Upper lobe of left lung (tissue), 6 donors: Measurements from ENCODE around the gene MARK4. TPM values are rescaled to one million over a fixed set of nuclear protein-coding genes. Genes with fewer than 3 reads are reported as not detected.
A peak's percentile ranks its signal among the peaks of the same experiment; 100 is the strongest.

ENCODE experiments used
- ATAC-seq, 2 donors: fragments of 200-7000 bp; cut with Tn5 transposase; one replicate each; pipeline ENCODE4 v1.9.1; 2022; ENCODE audit warnings: mild to moderate bottlenecking in 2 of 2, moderate library complexity in 2 of 2; ENCODE audit not compliant: low FRiP score in 2 of 2
- DNase-seq, 2 donors: peaks; one replicate each; pipeline ENCODE4 v3.0.0-alpha.2; 2019 to 2020
- H3K27ac ChIP-seq, 4 donors: fragments of 200-600 bp; sonication (generic); one replicate each; pipeline ENCODE4 v1.5.1; 2016 to 2019
- H3K27me3 ChIP-seq, 4 donors: fragments of 200-600 bp; sonication (generic); one replicate each; pipeline ENCODE4 v1.5.1; 2017 to 2019
- H3K36me3 ChIP-seq, 4 donors: fragments of 200-600 bp; sonication (generic); one replicate each; pipeline ENCODE4 v1.5.1; 2016 to 2019
- H3K4me1 ChIP-seq, 4 donors: fragments of 200-600 bp; sonication (generic); one replicate each; pipeline ENCODE4 v1.5.1; 2018 to 2019
- H3K4me3 ChIP-seq, 4 donors: fragments of 200-600 bp; sonication (generic); one replicate each; pipeline ENCODE4 v1.5.1; 2017 to 2019; ENCODE audit warnings: mild to moderate bottlenecking in 2 of 4, moderate library complexity in 1 of 4
- H3K9me3 ChIP-seq, 4 donors: fragments of 200-600 bp; sonication (generic); one replicate each; pipeline ENCODE4 v1.5.1; 2018 to 2019
- EP300 ChIP-seq, 4 donors: sonication (generic); formaldehyde crosslinking; IDR thresholded peaks; one replicate each; pipeline ENCODE4 v1.5.1; 2017; ENCODE audit warnings: antibody characterized with exemption in 4 of 4, control low read depth in 2 of 4
- POLR2A ChIP-seq, 4 donors: fragments of 450-650 bp; IDR thresholded peaks; one replicate each; pipeline ENCODE4 v1.5.1; 2016 to 2017; ENCODE audit warnings: antibody characterized with exemption in 4 of 4, mild to moderate bottlenecking in 2 of 4
- POLR2AphosphoS5 ChIP-seq, 2 donors: sonication (generic); formaldehyde crosslinking; IDR thresholded peaks; one replicate each; pipeline ENCODE4 v1.5.1; 2017; ENCODE audit warnings: antibody characterized with exemption in 2 of 2
- WGBS, 2 donors: methylation state at CpG; one replicate each; pipeline ENCODE4 v1.1.5; 2017 to 2018; 5-methylcytosine and 5-hydroxymethylcytosine counted together
- total RNA-seq, 6 donors: library from RNA; depleted of rRNA in 4 of 6; stranded (reverse); fragments of >200 nt in 4 of 6; gene quantifications; one replicate each; pipeline versions ENCODE4 v1.1.0 to v1.2.1, GENCODE V29; 2016 to 2021
- TF ChIP-seq, protein P1 (sequence below), 6 experiments: fragments of 450-650 bp in 4 of 6; fragments of 200-600 bp in 2 of 6; sonication (generic) in 2 of 6; IDR thresholded peaks; one replicate each; pipeline ENCODE4 v1.5.1; 2016 to 2019; ENCODE audit warnings: antibody characterized with exemption in 6 of 6
- donor health status: DM: no; HTN: no; CAD: no; lungs with moderate emphysema.
- donor health status: DM: no; HTN: yes; CAD: no; lungs with severe emphysema.

MARK4 gene
- total RNA-seq, 6 donors from 2014 or later, result 14.6 to 59.3 (median 35.6) TPM

- H3K9me3 ChIP-seq, result no peaks in the 10 kb centered on the region
- peaks cover 0 to 11% (median 1%) of the 10 kb centered on the region in 4 donors for H3K4me1 ChIP-seq
- no peak overlapping the region for H3K4me3 ChIP-seq
- H3K27me3 ChIP-seq, result no peaks in the 10 kb centered on the region
- H3K27ac ChIP-seq, result no peak overlapping the region
- DNase-seq (no peak), ATAC-seq (peak in 1 of 2 donors; percentile 56)
- TF ChIP-seq, protein P1, sequence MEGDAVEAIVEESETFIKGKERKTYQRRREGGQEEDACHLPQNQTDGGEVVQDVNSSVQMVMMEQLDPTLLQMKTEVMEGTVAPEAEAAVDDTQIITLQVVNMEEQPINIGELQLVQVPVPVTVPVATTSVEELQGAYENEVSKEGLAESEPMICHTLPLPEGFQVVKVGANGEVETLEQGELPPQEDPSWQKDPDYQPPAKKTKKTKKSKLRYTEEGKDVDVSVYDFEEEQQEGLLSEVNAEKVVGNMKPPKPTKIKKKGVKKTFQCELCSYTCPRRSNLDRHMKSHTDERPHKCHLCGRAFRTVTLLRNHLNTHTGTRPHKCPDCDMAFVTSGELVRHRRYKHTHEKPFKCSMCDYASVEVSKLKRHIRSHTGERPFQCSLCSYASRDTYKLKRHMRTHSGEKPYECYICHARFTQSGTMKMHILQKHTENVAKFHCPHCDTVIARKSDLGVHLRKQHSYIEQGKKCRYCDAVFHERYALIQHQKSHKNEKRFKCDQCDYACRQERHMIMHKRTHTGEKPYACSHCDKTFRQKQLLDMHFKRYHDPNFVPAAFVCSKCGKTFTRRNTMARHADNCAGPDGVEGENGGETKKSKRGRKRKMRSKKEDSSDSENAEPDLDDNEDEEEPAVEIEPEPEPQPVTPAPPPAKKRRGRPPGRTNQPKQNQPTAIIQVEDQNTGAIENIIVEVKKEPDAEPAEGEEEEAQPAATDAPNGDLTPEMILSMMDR (IDR thresholded peaks at IDR 0.05), result no peak
- TF ChIP-seq EP300 (IDR thresholded peaks at IDR 0.05) (no peak), POLR2A (IDR thresholded peaks at IDR 0.05) (no peak), POLR2AphosphoS5 (IDR thresholded peaks at IDR 0.05) (no peak)
- 78 to 79% methylated on average over 7 of the region's 7 CpGs for WGBS, 2 donors
- H3K36me3 ChIP-seq, result peaks cover 9 to 74% (median 48%) of the 10 kb centered on the region in 4 donors
Observed at GRCh38 chr19:45271735-45272108, 20.7 kb downstream of the MARK4 start.

DNA sequence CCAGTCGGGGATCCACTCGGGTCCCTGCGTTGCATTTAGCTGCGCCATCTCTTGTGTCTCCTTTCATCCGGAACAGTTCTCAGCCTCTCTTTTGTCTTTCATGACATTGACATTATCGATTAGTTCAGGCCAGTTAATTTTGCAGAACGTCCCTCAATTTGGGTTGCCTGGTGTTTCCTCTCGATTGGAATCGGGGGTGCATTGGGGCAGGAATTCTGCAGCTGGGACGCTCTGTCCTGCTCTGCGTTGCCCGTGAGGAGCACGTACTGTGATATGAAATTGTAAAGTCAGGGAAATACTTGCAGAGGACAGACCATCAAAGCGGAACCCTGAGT lies 22.4 kb downstream of the MARK4 start:
- TF ChIP-seq, protein P1 (IDR thresholded peaks at IDR 0.05), result no peak
- TF ChIP-seq POLR2A (IDR thresholded peaks at IDR 0.05), result no peak
- no peak for TF ChIP-seq POLR2AphosphoS5 (IDR thresholded peaks at IDR 0.05)
- no peak for TF ChIP-seq EP300 (IDR thresholded peaks at IDR 0.05)
- no peak for ATAC-seq
- H3K4me1 ChIP-seq, result peaks cover 0 to 11% (median 1%) of the 10 kb centered on the region in 4 donors
- H3K4me3 ChIP-seq, result no peak overlapping the region
- H3K36me3 ChIP-seq, result peaks cover 13 to 75% (median 51%) of the 10 kb centered on the region in 4 donors
- no peak for DNase-seq
- WGBS, 2 donors, result 68 to 71% methylated on average over 12 to 14 of the region's 14 CpGs
- no peak overlapping the region for H3K27ac ChIP-seq
- H3K27me3 ChIP-seq, result no peaks in the 10 kb centered on the region
- H3K9me3 ChIP-seq, result no peaks in the 10 kb centered on the region

GRCh38 chr19:45275370-45275971 lies 24.4 kb downstream of the MARK4 start:
- TF ChIP-seq EP300 (IDR thresholded peaks at IDR 0.05) (no peak), POLR2AphosphoS5 (IDR thresholded peaks at IDR 0.05) (no peak), POLR2A (IDR thresholded peaks at IDR 0.05) (no peak)
- TF ChIP-seq, protein P1 (IDR thresholded peaks at IDR 0.05), result no peak
- ATAC-seq (no peak), DNase-seq (no peak)
- Histone ChIP-seq H3K4me1 (peaks cover 0 to 12% (median 1%) of the 10 kb centered on the region in 4 donors), H3K27ac (no peak overlapping the region), H3K36me3 (peaks cover 15 to 77% (median 60%) of the 10 kb centered on the region in 4 donors), H3K27me3 (no peaks in the 10 kb centered on the region), H3K9me3 (no peaks in the 10 kb centered on the region), H3K4me3 (no peak overlapping the region)
- WGBS, 2 donors, result 78 to 81% methylated on average over 12 of the region's 12 CpGs

DNA sequence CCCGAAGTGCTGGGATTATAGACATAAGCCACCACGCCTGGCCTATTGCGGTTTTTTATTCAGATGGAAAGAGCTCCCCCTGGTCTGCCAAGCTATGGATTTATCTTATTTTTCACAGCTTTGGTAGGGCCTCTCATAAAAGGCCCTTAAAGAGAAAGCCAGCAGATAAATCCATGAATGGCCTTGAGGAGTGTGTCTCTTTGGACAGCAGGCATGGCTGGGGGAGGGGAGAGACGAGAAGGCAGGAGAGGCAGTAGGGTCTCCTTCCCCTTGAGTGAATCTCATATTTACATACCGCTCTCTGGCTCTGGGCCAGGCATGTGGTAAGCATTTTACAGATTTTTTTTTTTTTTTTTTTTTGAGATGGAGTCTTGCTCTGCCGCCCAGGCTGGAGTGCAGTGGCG lies 25.2 kb downstream of the MARK4 start:
- no peaks in the 10 kb centered on the region for H3K27me3 ChIP-seq
- 63 to 83% methylated on average over 7 of the region's 7 CpGs for WGBS, 2 donors

GRCh38 chr19:45278087-45278486 lies 27.0 kb downstream of the MARK4 start:
- H3K36me3 ChIP-seq, result peaks cover 13 to 78% (median 59%) of the 10 kb centered on the region in 4 donors

More for the DNA sequence above, 25.2 kb downstream of the MARK4 start:
- H3K36me3 ChIP-seq, result peaks cover 15 to 74% (median 60%) of the 10 kb centered on the region in 4 donors
- ATAC-seq (no peak), DNase-seq (no peak)
- H3K4me1 ChIP-seq, result peaks cover 0 to 20% (median 1%) of the 10 kb centered on the region in 4 donors
- H3K9me3 ChIP-seq, result no peaks in the 10 kb centered on the region
- H3K27ac ChIP-seq, result no peak overlapping the region
- no peak overlapping the region for H3K4me3 ChIP-seq
- TF ChIP-seq POLR2AphosphoS5 (IDR thresholded peaks at IDR 0.05), result no peak

More at GRCh38 chr19:45278087-45278486, 27.0 kb downstream of the MARK4 start:
- Histone ChIP-seq H3K9me3 (no peaks in the 10 kb centered on the region), H3K27ac (no peak overlapping the region), H3K4me1 (peaks cover 0 to 11% (median 0%) of the 10 kb centered on the region in 4 donors), H3K4me3 (no peak overlapping the region), H3K27me3 (no peaks in the 10 kb centered on the region)
- ATAC-seq (no peak), DNase-seq (no peak)
- WGBS, 2 donors, result 96 to 97% methylated on average over 10 of the region's 10 CpGs
- TF ChIP-seq, protein P1 (IDR thresholded peaks at IDR 0.05), result no peak
- TF ChIP-seq POLR2A (IDR thresholded peaks at IDR 0.05), result no peak
- TF ChIP-seq POLR2AphosphoS5 (IDR thresholded peaks at IDR 0.05), result no peak
- TF ChIP-seq EP300 (IDR thresholded peaks at IDR 0.05), result no peak
